OCI-LY7 (cell line): ENCODE data around the gene ZNF358.

Experiments
- CTCF ChIP-seq: fragments of 200-600 bp; sonication (generic); conservative IDR thresholded peaks from 2 replicates; pipeline ENCODE4 v1.5.1; 2014; ENCODE audit warnings: mild to moderate bottlenecking, antibody characterized with exemption, low read length, moderate library complexity, mixed read lengths
- EZH2phosphoT487 ChIP-seq: fragments of 200-600 bp; sonication (generic); IDR thresholded peaks from 2 replicates; pipeline ENCODE4 v1.6.1; 2018; ENCODE audit warnings: low read depth, borderline replicate concordance, mild to moderate bottlenecking, mixed run types, antibody characterized with exemption, low read length, moderate library complexity, mixed read lengths

DNA sequence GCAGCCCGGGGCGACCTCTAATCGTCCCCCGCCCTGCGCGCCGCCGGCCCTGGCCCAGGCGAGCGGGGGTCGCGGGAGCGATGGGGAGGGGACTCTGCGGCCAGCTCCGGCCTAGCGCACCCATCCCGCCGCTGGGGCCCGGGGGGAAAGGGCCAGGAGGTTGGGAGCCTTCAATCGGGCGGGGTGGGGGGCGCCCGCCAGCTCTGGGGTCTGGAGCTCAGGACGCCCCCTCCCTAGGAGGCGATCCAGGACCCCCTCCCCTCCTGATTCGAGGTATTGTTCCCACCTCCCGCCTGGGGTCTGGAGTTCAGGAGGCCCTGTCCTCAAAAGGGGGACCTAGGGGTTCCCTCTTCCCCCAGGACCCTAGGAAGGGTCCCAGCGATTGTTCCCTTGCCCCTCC is 430 bp downstream of the ZNF358 start:
- TF ChIP-seq CTCF: no peak
- TF ChIP-seq EZH2phosphoT487: no peak
